CD4-positive, alpha-beta T cell treated with Interferon gamma for 1 hour (primary cell): ENCODE results near the gene ZNRD2.

Source experiments
- DNase-seq: peaks from one replicate; pipeline ENCODE4 v3.0.0-alpha.2; 2020

ZNRD2 gene

DNA sequence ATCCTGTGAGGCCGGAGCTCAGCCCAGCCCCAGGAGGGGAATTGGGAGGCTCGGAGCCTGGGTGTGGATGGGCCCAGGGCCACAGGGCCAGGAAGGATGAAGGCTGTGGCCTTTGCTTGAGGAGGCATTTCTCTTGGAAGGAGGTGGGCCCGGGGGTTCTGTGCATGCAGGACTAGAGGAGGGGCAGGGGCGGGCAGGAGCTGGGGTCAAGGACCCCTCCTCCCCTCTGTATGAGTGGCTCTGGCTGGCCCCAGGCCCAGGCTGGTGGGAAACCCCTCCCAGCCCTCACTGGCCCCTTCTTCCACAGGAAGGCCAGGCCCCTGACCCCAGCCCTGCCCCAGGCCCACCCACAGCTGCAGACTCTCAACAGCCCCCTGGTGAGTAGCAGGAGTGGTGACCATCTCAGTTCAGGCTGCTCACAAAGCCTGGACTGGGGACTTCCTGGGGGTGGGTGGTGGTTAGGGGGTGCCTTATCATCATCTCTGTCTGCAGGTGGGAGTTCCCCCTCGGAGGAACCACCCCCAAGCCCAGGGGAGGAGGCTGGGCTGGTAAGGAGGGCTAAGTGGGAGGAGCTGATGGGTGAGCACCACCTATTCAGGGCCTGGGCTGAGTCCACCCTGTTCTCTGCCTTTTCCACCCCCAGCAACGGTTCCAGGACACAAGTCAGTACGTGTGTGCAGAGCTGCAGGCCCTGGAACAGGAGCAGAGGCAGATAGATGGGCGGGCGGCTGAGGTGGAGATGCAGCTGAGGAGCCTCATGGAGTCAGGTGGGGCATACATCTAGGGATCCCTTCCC is 19.4 kb downstream of the ZNRD2 start:
- DNase-seq, result peak; percentile 50

DNA sequence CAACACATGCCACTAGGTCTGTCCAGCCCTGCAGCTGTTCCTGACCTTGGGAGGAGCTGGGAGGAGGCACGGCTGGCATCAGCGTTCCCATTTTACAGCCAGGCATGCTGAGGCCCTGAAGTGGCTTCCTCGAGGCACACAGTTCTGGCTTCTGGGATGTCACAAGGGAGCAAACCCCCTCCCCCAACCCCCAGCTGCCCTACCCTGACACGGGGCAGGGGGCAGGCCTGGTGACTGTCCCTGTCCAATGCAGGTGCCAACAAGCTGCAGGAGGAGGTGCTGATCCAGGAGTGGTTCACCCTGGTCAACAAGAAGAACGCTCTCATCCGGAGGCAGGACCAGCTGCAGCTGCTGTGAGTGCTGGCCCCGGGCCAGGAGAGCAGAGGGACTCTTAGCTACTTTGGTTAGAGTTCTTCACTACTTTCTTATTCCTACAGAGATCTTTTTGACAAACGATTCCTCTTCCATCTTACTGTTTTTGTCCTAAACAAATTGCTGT is 20.0 kb downstream of the ZNRD2 start:
- DNase-seq, result no peak

DNA sequence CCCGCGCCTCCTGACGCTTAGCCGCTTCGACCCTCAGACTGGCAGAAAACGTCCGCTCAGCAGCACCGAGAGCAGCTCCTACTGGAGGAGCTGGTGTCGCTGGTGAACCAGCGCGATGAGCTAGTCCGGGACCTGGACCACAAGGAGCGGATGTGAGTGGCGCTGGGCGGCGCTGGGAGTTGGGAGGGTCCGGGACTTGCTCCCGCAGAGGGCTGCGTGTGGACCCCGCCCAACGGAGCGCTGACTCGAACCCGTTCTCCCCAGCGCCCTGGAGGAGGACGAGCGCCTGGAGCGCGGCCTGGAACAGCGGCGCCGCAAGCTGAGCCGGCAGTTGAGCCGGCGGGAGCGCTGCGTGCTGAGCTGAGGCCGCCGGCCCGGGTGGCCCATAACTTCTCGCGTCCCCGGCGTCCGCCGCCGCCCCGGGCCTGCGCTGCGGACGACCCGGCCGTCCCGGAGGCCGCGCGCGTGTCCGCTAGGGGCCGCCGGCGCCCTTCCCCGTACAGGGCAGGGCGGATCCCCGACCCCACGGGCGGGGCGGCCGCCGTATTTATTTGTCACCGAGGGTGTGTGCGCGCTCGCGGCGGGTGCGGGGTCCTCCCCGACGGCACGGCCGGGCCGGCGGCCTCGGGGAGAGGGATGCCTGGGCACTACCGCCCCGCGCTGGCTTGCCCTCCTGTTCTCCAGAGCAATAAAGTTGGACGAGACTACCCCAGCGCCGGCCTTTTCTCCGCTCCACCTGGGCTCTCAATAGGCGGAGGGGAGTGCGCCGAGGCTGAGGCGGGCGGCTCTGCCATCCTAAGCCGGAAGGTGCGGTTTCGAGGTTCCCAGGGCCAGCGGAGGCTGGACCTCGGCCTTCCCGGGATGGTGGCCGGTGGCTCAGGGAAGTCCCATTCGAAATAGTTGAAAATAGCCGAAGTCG is 21.9 kb downstream of the ZNRD2 start:
- DNase-seq, result no peak

DNA sequence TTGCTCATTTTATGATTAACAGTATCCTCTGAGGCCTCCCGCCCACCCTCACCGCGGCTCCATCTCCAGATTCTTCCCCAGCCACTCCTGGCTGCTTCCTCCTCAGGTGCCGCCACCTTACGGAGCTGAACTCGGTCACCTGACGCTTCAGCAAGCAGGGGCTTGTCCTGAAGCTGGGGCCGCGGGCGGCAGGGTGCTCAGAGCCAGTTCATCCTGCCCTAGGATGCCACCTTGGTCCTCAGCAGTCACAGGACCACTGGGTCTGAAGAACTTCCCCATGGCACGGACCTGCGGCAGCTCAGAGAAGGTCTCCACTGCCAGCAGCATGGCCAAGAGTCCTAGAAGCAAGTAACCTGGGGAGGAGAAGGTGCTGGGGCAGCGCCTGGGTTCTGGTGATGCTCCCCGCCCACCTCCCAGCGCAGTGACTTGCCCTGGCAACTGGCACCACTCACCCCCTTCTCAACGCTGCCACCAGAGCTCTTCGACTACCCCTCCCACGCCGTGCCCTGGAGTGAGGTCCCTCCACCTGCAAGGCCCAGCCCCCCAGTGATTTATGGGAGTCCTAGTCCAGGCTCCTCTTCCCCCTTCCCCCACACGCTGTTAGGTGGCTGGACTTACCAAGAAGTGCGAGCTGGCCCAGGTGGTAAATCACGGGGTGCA is 22.7 kb downstream of the ZNRD2 start:
- DNase-seq, result no peak

DNA sequence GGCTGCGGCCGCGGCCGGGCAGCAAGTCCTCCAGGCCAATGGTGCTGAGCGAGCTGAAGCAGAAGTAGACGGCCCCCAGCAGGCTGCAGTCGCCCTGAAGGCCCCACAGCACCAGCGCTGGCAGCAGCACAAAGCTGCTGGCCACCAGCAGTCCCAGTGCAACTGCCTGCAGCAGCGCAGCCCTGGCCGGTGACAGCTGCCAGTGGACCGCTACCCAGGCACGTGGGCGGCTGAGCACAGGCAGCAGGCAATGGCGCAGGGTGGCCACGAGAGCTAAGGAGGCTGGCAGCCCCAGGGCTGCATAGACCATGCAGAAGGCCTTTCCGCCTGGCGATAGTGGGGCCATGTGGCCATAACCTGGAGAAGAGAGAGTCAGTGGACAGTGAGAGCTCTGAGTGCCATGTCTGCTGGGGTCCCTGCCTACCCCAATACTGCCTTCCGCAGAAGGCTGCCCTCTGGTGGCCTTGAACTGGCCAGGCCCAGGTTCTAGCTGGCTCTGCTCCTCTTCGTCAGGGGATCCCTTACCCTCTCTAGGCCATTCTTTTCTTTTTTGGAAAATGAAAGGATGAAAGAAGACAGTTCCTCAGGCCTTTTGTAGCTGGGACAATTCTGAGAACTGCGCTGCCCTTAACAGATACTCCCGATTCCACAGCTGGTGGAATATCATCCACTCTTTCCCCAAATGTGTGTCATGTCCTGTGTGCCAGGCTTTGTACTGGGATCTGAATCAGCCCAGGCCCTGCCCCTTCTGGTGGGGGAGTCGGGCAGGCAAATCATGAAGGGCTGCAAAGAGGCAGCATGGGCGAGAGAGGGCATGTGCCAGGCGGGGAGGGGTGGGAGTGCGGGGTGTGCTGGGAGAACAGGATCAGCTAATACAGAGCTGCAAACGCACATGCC is 23.5 kb downstream of the ZNRD2 start:
- DNase-seq, result peak; percentile 46

DNA sequence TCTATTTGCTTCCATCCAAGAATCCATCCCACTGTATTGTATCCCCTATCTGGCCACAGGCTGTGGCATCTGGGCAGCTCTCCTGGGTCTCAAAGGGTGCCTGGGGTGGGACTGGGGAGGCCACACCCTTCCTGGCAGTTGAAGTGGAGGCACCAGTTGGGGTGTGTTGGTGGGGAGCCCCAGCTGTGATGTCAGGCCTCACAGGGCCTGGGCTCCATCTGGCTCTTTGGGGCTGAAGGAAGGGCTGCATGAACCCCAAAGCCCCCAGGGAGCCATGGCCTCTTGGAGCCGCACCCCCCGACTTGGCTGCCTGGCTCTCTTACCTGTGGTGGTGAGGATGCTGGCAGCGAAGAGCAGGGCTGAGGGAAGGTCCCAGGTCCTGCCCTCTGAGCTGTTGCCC is 24.9 kb downstream of the ZNRD2 start:
- no peak for DNase-seq

DNA sequence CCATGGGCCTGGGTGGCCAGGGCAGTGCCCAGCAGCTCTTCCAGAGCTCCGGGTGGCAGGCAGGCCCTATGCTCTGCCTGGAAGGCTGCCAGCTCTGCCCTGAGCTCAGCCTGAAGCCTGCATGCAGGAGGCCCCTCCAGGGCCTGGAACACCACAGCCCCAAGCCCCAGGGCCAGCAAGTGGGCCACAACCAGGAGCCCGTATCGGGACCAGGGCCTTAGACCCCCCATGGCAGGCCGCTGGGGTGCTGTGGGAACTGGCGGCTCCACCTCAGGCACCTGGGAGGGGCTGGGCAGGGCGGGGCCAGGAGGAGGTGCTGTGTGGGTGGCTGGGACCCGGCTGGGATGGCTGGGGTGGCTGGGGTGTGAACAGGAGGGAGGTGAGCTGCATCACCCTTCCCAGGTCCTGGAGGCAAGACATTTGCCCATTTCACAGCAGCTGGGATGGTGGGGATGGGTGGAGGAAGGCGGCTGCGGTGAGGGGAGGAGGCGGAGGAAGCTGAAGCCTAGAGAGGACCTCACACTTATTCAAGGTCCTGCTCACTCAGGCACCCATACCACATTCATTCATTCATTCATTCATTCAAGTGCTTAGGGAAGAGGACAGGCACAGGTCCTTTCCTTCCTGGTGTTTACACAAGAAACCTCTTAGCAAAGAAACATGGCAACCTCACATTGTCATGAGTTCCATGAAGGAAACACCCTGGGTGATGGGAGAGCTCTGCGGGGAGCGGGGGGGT is 25.4 kb downstream of the ZNRD2 start, which contains the start of gene KCNK7:
Gene KCNK7, minus strand, starts transcription at position 258 of the 739 bp plus-strand sequence. Its CDS starts 28 bp downstream, at position 230.
- no peak for DNase-seq

DNA sequence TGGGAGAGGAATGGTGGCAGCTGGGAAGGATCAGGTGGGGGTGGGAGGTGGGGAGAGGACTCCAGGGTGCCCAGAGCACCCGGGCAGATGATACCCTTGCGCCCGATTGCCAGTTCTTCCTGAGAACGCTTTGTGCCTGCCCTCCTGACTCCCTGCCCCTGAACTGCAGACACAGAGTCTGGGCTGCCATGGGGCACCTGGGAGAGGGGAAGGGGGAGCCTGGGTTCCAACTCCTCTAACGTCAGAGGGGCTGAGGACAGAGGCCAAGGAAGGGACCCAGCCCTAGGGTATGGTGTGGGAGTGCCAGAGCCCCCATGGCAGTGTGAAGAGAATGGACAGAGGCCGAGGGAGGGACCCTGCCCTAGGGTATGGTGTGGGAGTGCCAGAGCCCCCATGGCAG is 26.2 kb downstream of the ZNRD2 start:
- no peak for DNase-seq

DNA sequence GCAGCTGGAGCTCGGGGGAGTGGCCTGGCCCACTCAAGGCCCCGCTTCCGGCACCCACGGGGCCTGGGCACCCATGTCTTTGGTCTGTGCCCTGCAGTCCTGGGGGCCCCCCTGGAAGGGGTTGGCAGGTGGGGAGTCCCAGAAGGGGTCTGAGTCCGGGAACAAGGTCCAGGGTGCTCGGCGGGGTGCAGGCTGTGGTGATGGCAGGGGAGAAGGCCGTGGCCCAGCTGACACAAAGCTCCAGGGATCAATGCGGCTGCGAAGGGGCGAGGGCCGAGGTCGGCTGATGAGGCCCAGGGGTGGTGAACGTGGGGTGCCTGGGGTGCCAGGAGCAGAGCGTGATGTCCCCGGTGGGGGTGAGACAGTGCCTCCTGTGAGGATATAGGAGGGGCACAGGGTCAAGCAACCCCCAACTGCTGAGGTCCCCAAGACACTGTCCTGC is 28.0 kb downstream of the ZNRD2 start:
- no peak for DNase-seq

DNA sequence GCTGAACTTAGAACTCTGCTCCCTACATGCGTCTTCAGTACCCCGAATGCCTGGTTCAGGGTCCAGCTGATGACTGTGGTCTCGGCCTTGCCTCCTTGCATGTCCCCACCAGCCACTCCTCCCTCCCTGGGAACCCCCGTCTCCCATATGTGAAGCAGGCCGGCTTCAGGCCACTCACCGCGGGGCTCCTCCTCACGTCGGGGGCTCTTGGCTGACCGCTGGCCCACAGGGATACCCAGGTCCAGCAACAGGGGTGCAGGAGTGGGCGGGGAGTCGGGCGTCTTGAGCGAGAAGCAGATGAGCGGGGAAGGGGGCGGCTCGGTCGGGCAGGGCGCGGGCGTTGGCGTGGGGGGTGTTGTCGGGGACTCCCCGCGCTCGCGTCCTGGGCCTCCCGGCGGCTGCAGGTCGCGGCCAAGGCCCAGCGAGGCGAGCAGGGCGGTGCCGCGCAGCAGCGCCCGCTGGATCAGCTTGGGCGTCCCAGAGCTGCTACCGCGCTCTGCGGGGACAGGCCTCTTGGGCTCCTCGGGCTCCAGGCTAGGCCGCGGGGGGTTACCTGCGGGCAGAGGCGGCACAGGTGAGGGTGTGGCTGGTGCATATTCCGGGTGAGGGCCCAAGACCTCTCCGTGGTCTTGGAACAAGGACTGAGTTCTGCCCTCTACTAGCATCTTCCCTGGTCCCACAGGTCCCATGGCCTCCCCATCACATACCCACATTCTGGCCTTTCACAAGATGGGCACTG is 29.1 kb downstream of the ZNRD2 start:
- no peak for DNase-seq

DNA sequence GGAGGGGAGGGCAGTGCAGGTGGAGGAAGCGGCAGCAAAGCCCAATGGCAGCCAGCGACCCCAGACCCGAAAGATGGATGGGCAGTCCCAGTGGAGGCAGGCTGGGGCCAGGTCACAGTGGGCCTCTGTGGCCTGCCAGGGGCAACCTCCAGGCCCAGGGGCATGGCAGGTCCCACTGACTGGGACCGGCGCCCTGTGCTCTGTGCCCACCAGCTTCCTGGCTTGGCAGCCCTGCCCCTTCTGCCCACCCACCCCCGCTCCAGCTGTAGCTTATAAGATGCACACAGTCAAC is 29.6 kb downstream of the ZNRD2 start:
- no peak for DNase-seq

DNA sequence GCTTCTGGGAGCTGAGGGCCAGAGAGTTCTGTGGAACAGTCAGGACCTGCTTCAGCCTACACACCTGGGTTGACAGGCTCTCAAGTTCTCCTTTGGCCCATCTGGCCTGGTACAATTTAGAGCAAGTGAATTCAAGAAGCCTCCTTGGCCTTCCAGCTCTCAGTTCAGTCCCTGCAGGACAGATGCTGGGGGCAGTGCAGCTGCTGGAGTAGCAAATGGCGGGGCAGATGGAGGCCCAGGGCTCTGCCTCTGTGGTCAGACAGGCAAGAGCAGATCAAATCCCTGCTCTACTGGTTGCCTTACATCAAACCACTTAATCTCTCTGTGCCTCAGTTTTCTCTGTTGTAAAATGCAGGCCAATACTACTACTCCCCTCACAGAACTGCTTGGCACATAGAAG is 34.0 kb downstream of the ZNRD2 start:
- no peak for DNase-seq

DNA sequence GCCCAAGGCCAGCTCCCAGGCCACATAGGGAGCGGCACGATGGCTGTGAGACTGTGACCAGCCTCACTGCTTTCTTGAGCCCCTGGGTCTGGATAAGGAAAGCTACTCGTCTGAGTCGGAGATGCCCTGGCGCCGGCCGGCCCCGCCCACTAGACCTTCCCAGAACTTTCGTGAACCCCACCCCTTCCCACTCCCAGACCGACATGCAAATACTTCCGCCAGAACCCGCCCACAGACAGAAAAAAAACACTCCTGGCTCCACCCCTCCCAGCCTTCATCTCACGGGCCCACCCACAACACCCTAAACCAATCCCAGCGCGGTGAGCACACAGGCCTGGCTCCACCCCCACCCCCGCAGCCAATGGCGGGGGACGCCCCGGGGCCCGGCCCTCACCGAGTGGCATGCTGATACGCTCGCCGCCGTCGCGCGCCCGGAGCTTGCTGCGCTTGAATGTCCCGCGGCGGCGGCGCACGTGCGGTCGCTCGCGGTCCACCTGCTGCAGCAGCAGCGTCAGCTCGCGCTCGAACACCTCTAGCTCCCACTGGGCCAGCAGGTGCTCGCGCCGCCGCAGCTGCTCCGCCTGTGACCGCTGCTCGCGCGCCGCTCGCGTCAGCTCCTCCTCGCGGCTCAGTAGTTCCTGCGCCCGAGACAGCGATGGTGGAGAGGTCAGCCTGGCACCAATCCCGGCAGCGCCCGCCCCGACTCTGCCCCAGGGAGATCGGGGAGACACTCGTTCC is 36.8 kb downstream of the ZNRD2 start:
- DNase-seq, result no peak

DNA sequence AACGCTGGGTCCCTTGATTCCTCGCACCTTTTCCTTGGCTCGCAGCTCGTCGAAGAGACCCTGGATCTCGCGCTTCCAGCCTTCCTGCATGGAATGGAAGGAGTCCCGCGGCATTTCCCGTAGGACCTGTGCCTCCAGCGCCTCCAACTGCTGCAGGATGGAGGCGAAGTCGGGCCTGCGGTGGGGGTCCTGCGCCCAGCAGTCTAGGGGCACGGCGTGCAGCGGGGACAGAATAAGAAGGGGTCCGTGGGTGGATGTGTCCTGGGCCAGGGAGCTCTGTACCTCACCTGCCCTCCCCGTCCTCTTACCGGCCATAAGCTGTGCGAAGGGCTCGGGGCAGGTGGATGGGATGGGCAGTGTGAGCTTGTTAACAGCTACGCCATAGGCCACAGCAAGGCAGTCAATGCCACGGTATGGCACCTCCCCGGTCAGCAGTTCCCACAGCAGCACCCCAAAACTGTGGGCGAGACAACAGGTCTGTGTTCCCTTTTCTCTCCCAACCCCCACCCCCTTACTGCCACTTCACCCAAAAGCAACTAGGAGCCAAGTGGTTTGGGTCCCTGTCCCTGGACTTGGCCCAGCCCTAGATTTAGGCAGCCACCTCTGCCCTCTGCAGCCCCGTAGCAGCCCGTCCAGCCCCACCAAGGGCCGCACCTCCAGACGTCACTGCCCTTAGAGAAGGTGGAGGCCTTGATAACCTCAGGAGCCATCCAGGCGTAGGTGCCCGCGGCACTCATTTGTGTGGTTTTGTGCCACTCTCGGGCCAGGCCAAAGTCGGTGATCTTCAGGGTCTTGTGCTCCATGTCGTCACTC is 37.5 kb downstream of the ZNRD2 start:
- no peak for DNase-seq

DNA sequence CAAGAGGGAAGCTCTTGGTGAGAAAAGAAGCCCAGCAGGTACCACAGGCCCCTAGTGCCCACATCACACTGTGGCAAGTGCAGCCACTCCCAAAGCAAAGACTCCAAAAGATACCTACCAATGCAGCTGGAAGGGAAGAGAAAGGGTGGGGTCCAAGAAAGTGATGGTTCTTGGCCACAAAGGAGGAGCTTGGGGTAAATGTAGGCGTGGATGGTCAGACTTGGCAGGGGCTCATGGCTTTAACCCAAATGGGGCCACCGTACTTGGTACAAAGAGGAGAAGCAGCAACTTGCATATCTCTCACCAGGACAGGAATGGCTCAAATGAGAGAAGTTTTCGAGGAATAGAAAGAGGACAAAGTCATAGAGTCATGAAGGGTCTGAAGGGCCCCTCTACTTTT is 39.0 kb downstream of the ZNRD2 start:
- no peak for DNase-seq

DNA sequence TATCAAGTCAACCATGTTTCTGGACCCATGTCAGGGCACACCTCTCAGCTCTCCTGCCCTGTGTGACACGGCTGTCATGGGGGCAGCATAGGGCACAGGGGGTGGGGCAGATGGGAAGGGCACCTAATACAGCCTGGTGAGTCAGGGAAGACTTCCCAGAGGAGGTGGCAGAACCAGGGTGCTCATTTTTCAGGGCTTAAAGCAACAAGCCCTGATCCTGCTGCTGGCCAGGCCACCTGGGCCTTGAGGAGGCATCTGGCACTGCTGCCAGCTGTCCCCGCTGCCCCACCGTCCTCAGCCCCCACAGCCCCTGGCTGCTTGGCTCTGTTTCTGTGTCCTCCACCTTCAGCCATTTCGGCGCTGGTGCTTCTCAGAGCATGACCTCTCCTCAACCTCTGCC is 39.4 kb downstream of the ZNRD2 start:
- no peak for DNase-seq

DNA sequence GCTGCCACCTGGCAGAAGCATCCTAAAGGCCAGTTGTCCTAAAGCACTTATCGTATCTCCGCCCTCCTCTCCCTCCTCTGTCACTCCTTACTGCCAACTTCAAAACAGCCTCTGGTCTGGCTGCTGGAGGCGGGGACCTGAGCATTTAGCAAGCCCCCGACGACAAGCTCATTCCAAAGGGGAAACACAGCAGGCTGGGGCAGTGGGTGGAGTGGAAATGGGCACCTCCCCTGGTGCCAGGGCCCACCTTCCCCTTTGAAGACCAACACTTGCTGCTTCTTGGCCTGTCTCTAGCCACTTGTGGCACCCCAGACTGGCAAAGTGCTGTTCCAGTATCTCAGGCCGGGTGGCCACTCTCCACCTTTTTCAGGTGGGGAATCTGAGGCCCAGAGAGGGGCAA is 40.1 kb downstream of the ZNRD2 start:
- DNase-seq, result no peak

DNA sequence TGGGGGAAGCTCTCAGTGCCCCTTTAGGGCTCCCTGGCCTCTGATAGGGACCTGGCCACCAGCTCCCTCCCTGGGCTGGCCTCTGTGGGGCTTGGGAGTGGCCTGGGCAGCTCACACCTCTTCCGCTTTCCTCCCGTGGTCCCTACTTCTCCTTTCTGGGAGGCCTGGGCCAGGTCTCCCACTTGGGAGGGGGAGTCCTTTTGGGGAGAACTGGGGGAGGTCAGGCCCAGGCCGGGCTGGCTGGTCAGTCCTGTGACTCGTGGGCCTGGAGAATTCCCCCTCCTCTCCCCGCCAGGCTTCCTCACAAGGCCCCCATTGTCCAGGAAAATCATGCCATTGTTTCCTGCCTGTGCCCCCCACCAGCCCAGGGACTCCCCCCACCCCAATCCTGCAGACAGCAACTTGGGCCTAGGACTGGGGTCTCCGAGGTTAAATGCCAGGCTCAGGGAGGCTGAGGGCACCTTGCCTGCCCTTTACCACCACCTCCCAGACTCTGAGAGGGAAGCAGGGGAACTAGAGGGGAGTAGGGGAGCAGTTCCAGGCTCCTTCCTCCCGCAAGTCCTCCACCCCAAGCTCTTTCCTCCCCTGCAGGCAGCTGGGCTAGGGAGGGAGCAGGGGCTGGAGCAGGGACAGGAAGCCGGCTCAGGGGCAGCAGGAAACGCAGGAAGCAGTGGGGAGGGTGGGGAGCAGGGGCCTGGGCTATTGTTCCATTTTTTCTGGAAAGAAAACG is 40.9 kb downstream of the ZNRD2 start:
- DNase-seq, result peak; percentile 56
